Measurements from ENCODE around the gene MEGF8. TPM values are rescaled to one million over a fixed set of nuclear protein-coding genes. Genes with fewer than 3 reads are reported as not detected.
A peak's percentile ranks its signal among the peaks of the same experiment; 100 is the strongest.

MEGF8 gene
- total and polyA plus RNA-seq, 4 donors = 6.0 to 21.7 (median 11.1) TPM

GRCh38 chr19:42311657-42312056 is 13.8 kb upstream of the MEGF8 start:
- Histone ChIP-seq H3K4me1 (ENCODE audit: control insufficient read depth in 5 of 5, insufficient read depth in 5 of 5, low read length in 5 of 5) (peaks cover 0 to 4% (median 0%) of the 10 kb centered on the region in 5 donors), H3K36me3 (ENCODE audit: control insufficient read depth in 4 of 4, insufficient read depth in 4 of 4, low read length in 4 of 4) (no peaks in the 10 kb centered on the region), H3K27ac (ENCODE audit: low read depth in 1 of 2, low read length in 1 of 2) (no peak overlapping the region), H3K4me3 (no peak overlapping the region), H3K9ac (ENCODE audit: insufficient read depth in 1 of 2, low read length in 2 of 2) (no peak overlapping the region), H3K27me3 (ENCODE audit: control insufficient read depth in 3 of 3, insufficient read depth in 3 of 3, low read length in 2 of 3) (peaks cover 0 to 15% (median 7%) of the 10 kb centered on the region in 3 donors), H3K9me3 (ENCODE audit: control insufficient read depth in 4 of 4, insufficient read depth in 3 of 4, low read length in 3 of 4) (no peaks in the 10 kb centered on the region)
- DNase-seq = peak in 1 of 3 donors; percentile 35
- TF ChIP-seq CTCF (IDR thresholded peaks at IDR 0.05; ENCODE audit: control extremely low read depth, extremely low read depth) = no peak
- no peak for ATAC-seq (ENCODE audit: insufficient read depth, low FRiP score)
- 80 to 83% methylated on average over 2 of the region's 2 CpGs for WGBS, 2 donors

GRCh38 chr19:42312370-42312769 is 13.1 kb upstream of the MEGF8 start:
- Histone ChIP-seq H3K27ac (ENCODE audit: low read depth in 1 of 2, low read length in 1 of 2) (no peak overlapping the region), H3K36me3 (ENCODE audit: control insufficient read depth in 4 of 4, insufficient read depth in 4 of 4, low read length in 4 of 4) (no peaks in the 10 kb centered on the region), H3K4me1 (ENCODE audit: control insufficient read depth in 5 of 5, insufficient read depth in 5 of 5, low read length in 5 of 5) (peaks cover 0 to 7% (median 4%) of the 10 kb centered on the region in 5 donors), H3K4me3 (no peak overlapping the region), H3K9me3 (ENCODE audit: control insufficient read depth in 4 of 4, insufficient read depth in 3 of 4, low read length in 3 of 4) (no peaks in the 10 kb centered on the region), H3K27me3 (ENCODE audit: control insufficient read depth in 3 of 3, insufficient read depth in 3 of 3, low read length in 2 of 3) (peaks cover 0 to 20% (median 7%) of the 10 kb centered on the region in 3 donors), H3K9ac (ENCODE audit: insufficient read depth in 1 of 2, low read length in 2 of 2) (no peak overlapping the region)
- DNase-seq (no peak), ATAC-seq (ENCODE audit: insufficient read depth, low FRiP score) (no peak)
- WGBS, 2 donors = 82 to 85% methylated on average over 5 of the region's 5 CpGs
- TF ChIP-seq CTCF (IDR thresholded peaks at IDR 0.05; ENCODE audit: control extremely low read depth, extremely low read depth) = no peak

GRCh38 chr19:42313096-42313839 is 12.2 kb upstream of the MEGF8 start, which contains the start of gene TMEM145:
TSS of gene TMEM145 (plus strand) at chr19:42313309. CDS start at chr19:42313377, 68 bp downstream.
- DNase-seq = peak; percentile 57 to 72 (median 60)
- H3K9ac ChIP-seq (ENCODE audit: insufficient read depth in 1 of 2, low read length in 2 of 2) = no peak within 1 kb of the TSS
- H3K27ac ChIP-seq (ENCODE audit: low read depth in 1 of 2, low read length in 1 of 2) = no peak within 1 kb of the TSS
- peaks cover 0 to 20% (median 7%) of the 10 kb centered on the region in 3 donors for H3K27me3 ChIP-seq (ENCODE audit: control insufficient read depth in 3 of 3, insufficient read depth in 3 of 3, low read length in 2 of 3)
- peaks cover 0 to 7% (median 4%) of the 10 kb centered on the region in 5 donors for H3K4me1 ChIP-seq (ENCODE audit: control insufficient read depth in 5 of 5, insufficient read depth in 5 of 5, low read length in 5 of 5)
- no peak for TF ChIP-seq CTCF (IDR thresholded peaks at IDR 0.05; ENCODE audit: control extremely low read depth, extremely low read depth)
- H3K4me3 ChIP-seq = no peak within 1 kb of the TSS
- H3K9me3 ChIP-seq (ENCODE audit: control insufficient read depth in 4 of 4, insufficient read depth in 3 of 4, low read length in 3 of 4) = no peaks in the 10 kb centered on the region
- WGBS, 2 donors = 1% methylated on average over 59 to 67 of the region's 67 CpGs
- ATAC-seq (ENCODE audit: insufficient read depth, low FRiP score) = peak; percentile 59
- no peaks in the 10 kb centered on the region for H3K36me3 ChIP-seq (ENCODE audit: control insufficient read depth in 4 of 4, insufficient read depth in 4 of 4, low read length in 4 of 4)

All from lung (tissue), 12 donors.